Sigmoid colon (tissue), 7 donors: ENCODE data around the gene GAA. TPM values are rescaled to one million over a fixed set of nuclear protein-coding genes. Genes with fewer than 3 reads are reported as not detected.
"Not testable (repeated sequence)": the region's sequence is repeated elsewhere in the genome, so short reads cannot be mapped to it uniquely, and the experiment has no call there.

Experiments used
- DNase-seq: peaks from one replicate; pipeline ENCODE4 v3.0.0-alpha.2; 2019
- H3K27ac ChIP-seq, 4 donors: fragments of 200-600 bp; sonication (generic); one replicate each; pipeline ENCODE4 v1.5.1; 2016 to 2019; ENCODE audit warnings: mild to moderate bottlenecking in 1 of 4
- H3K27me3 ChIP-seq, 3 donors: fragments of 200-600 bp; sonication (generic); one replicate each; pipeline ENCODE4 v1.5.1; 2019; ENCODE audit warnings: mild to moderate bottlenecking in 1 of 3
- H3K36me3 ChIP-seq, 4 donors: fragments of 200-600 bp; sonication (generic); one replicate each; pipeline ENCODE4 v1.5.1; 2016 to 2019
- H3K4me1 ChIP-seq, 4 donors: fragments of 200-600 bp; sonication (generic); one replicate each; pipeline ENCODE4 v1.5.1; 2017 to 2019
- H3K4me3 ChIP-seq, 4 donors: fragments of 200-600 bp; sonication (generic); one replicate each; pipeline ENCODE4 v1.5.1; 2017 to 2019; ENCODE audit warnings: mild to moderate bottlenecking in 2 of 4, moderate library complexity in 1 of 4
- H3K9me3 ChIP-seq, 4 donors: fragments of 200-600 bp in 3 of 4; sonication (generic) in 3 of 4; one replicate each; pipeline versions ENCODE4 v1.5.1 to v1.6.1; 2013 to 2019
- CTCF ChIP-seq, 4 experiments: fragments of 450-650 bp in 3 of 4; fragments of 200-600 bp in 1 of 4; IDR thresholded peaks; one replicate each; pipeline ENCODE4 v1.5.1; 2016 to 2019; ENCODE audit warnings: antibody characterized with exemption in 4 of 4, mild to moderate bottlenecking in 3 of 4, moderate library complexity in 2 of 4
- EP300 ChIP-seq, 4 donors: sonication (generic); formaldehyde crosslinking; IDR thresholded peaks; one replicate each; pipeline ENCODE4 v1.6.1; 2017; ENCODE audit warnings: antibody characterized with exemption in 4 of 4
- POLR2A ChIP-seq, 2 donors: fragments of 450-650 bp; IDR thresholded peaks; one replicate each; pipeline ENCODE4 v1.6.1; 2016; ENCODE audit warnings: antibody characterized with exemption in 2 of 2, mild to moderate bottlenecking in 2 of 2, moderate library complexity in 2 of 2
- POLR2AphosphoS5 ChIP-seq, 4 donors: sonication (generic); formaldehyde crosslinking; IDR thresholded peaks; one replicate each; pipeline ENCODE4 v1.6.1; 2017; ENCODE audit warnings: antibody characterized with exemption in 4 of 4
- WGBS, 2 donors: extraction: QIAGEN DNeasy Blood & Tissue Kit; methylation state at CpG; one replicate each; pipeline ENCODE4 v1.1.7; 2013; 5-methylcytosine and 5-hydroxymethylcytosine counted together
- intact Hi-C: fragments of 100-400 bp; cut with DNase I; formaldehyde crosslinking; loops from one replicate; pipeline ENCODE4 v1.15.1; 2023
- polyA plus RNA-seq, 3 donors: library from polyadenylated mRNA; stranded (reverse); fragments of 200-250 nt; gene quantifications; one replicate each; pipeline ENCODE4 v1.2.3, GENCODE V29; 2013
- total RNA-seq, 4 donors: library from RNA; depleted of rRNA; stranded (reverse); fragments of >200 nt; gene quantifications; one replicate each; pipeline ENCODE4 v1.1.0, GENCODE V29; 2016
- donor health status: healthy with polysubstance abuse.
- donor health status: Bipolar disorder and iron deficiency.
- donor health status: healthy.

The GAA gene
- total and polyA plus RNA-seq, 7 donors = 13.8 to 74.2 (median 38.5) TPM

GRCh38 chr17:80086081-80086480 is 15.3 kb upstream of the GAA start:
- 65 to 83% methylated on average over 17 of the region's 17 CpGs for WGBS, 2 donors
- intact Hi-C loops = no loop called here
- Histone ChIP-seq H3K27me3 (no peaks in the 10 kb centered on the region), H3K4me1 (peaks cover 0 to 8% (median 4%) of the 10 kb centered on the region in 4 donors), H3K36me3 (no peaks in the 10 kb centered on the region), H3K4me3 (no peak overlapping the region), H3K9me3 (no peaks in the 10 kb centered on the region), H3K27ac (no peak overlapping the region)
- TF ChIP-seq POLR2AphosphoS5 (IDR thresholded peaks at IDR 0.05) = no peak
- TF ChIP-seq POLR2A (IDR thresholded peaks at IDR 0.05) = no peak
- no peak for TF ChIP-seq CTCF (IDR thresholded peaks at IDR 0.05)
- DNase-seq = no peak

- no peak for DNase-seq
- 88 to 89% methylated on average over 11 of the region's 11 CpGs for WGBS, 2 donors
- TF ChIP-seq CTCF (IDR thresholded peaks at IDR 0.05) = no peak
- no peak for TF ChIP-seq EP300 (IDR thresholded peaks at IDR 0.05)
- no peak for TF ChIP-seq POLR2A (IDR thresholded peaks at IDR 0.05)
- TF ChIP-seq POLR2AphosphoS5 (IDR thresholded peaks at IDR 0.05) = no peak
- intact Hi-C loops = no loop called here
- no peak overlapping the region for H3K4me3 ChIP-seq
- no peaks in the 10 kb centered on the region for H3K9me3 ChIP-seq
- no peaks in the 10 kb centered on the region for H3K27me3 ChIP-seq
- H3K4me1 ChIP-seq = peaks cover 0 to 8% (median 4%) of the 10 kb centered on the region in 4 donors
- H3K36me3 ChIP-seq = no peaks in the 10 kb centered on the region
- no peak overlapping the region for H3K27ac ChIP-seq
These were observed 14.8 kb upstream of the GAA start for GRCh38 chr17:80086616-80087015.

- intact Hi-C loops = no loop called here
- H3K4me1 ChIP-seq = peaks cover 0 to 5% (median 2%) of the 10 kb centered on the region in 4 donors
- no peaks in the 10 kb centered on the region for H3K36me3 ChIP-seq
- TF ChIP-seq POLR2A (IDR thresholded peaks at IDR 0.05) = no peak
- no peak for TF ChIP-seq POLR2AphosphoS5 (IDR thresholded peaks at IDR 0.05)
- no peak for TF ChIP-seq CTCF (IDR thresholded peaks at IDR 0.05)
- TF ChIP-seq EP300 (IDR thresholded peaks at IDR 0.05) = no peak
- H3K4me3 ChIP-seq = no peak overlapping the region
- no peak overlapping the region for H3K27ac ChIP-seq
- H3K9me3 ChIP-seq = no peaks in the 10 kb centered on the region
- DNase-seq = no peak
- WGBS, 2 donors = 81 to 85% methylated on average over 34 of the region's 34 CpGs
- no peaks in the 10 kb centered on the region for H3K27me3 ChIP-seq
These were observed 13.8 kb upstream of the GAA start for GRCh38 chr17:80087346-80088265.

GRCh38 chr17:80089762-80090161 is 11.6 kb upstream of the GAA start:
- no peak for TF ChIP-seq CTCF (IDR thresholded peaks at IDR 0.05)
- TF ChIP-seq POLR2A (IDR thresholded peaks at IDR 0.05) = no peak
- TF ChIP-seq EP300 (IDR thresholded peaks at IDR 0.05) = no peak
- TF ChIP-seq POLR2AphosphoS5 (IDR thresholded peaks at IDR 0.05) = no peak
- no peaks in the 10 kb centered on the region for H3K4me1 ChIP-seq
- H3K27ac ChIP-seq = no peak overlapping the region
- H3K4me3 ChIP-seq = no peak overlapping the region
- 95 to 96% methylated on average over 16 of the region's 16 CpGs for WGBS, 2 donors
- no peaks in the 10 kb centered on the region for H3K36me3 ChIP-seq
- intact Hi-C loops = no loop called here
- no peak for DNase-seq
- no peaks in the 10 kb centered on the region for H3K9me3 ChIP-seq
- H3K27me3 ChIP-seq = no peaks in the 10 kb centered on the region

- H3K9me3 ChIP-seq, H3K4me1 ChIP-seq, H3K27me3 ChIP-seq, DNase-seq, H3K36me3 ChIP-seq, H3K27ac ChIP-seq, H3K4me3 ChIP-seq, intact Hi-C loops: not testable (repeated sequence)
- 93 to 95% methylated on average over 44 of the region's 44 CpGs for whole genome bisulfite sequencing, 2 donors
These were observed 11.2 kb upstream of the GAA start for GRCh38 chr17:80090164-80090563.
